CD4-positive, alpha-beta memory T cell (primary cell): ENCODE data around the gene EPHB1. TPM values are rescaled to one million over a fixed set of nuclear protein-coding genes. Genes with fewer than 3 reads are reported as not detected.

Experiments
- CTCF ChIA-PET: fragments of 350-600 bp; sonication (Branson Sonifier 250); formaldehyde crosslinking; loops from one replicate; lab custom pipeline; 2021; ENCODE audit warnings: inconsistent platforms; ENCODE audit not compliant: partially characterized antibody; lab: Charles Lee
- POLR2A ChIA-PET: fragments of 350-600 bp; sonication (Branson Sonifier 250); formaldehyde crosslinking; loops from one replicate; lab custom pipeline; 2021; ENCODE audit not compliant: partially characterized antibody; lab: Charles Lee
- DNase-seq, 5 donors: peaks; one replicate each; pipeline versions ENCODE4 v3.0.0 to v3.0.0-alpha.2; 2020 to 2022; ENCODE audit warnings: mixed read lengths in 1 of 5
- H3K27ac ChIP-seq: one replicate; pipeline ENCODE4 v1.7.0; 2013; ENCODE audit warnings: low read depth, low read length
- H3K27me3 ChIP-seq: 2 replicates; pipeline ENCODE4 v1.7.0; 2013; ENCODE audit warnings: mild to moderate bottlenecking, low read length, moderate library complexity; ENCODE audit not compliant: insufficient read depth
- H3K36me3 ChIP-seq: 2 replicates; pipeline ENCODE4 v1.7.0; 2013; ENCODE audit warnings: mild to moderate bottlenecking, low read length, moderate library complexity; ENCODE audit not compliant: insufficient read depth
- H3K4me1 ChIP-seq: 2 replicates; pipeline ENCODE4 v1.7.0; 2013; ENCODE audit warnings: mild to moderate bottlenecking, low read length, moderate library complexity; ENCODE audit not compliant: insufficient read depth
- H3K4me3 ChIP-seq, 2 donors: one replicate each; pipeline ENCODE4 v1.7.0; 2013; ENCODE audit warnings: low read length in 2 of 2, mild to moderate bottlenecking in 1 of 2
- H3K9me3 ChIP-seq, 2 donors: one replicate each; pipeline ENCODE4 v1.7.0; 2013; ENCODE audit warnings: low read length in 2 of 2, control low read depth in 1 of 2; ENCODE audit not compliant: control insufficient read depth in 1 of 2
- H3K27ac Mint-ChIP-seq, 7 donors: one replicate each; pipeline ENCODE4 v1.8.0; 2020 to 2021; ENCODE audit warnings: mixed read lengths in 7 of 7, mild to moderate bottlenecking in 6 of 7, inconsistent platforms in 3 of 7, moderate library complexity in 3 of 7
- H3K27me3 Mint-ChIP-seq, 2 donors: one replicate each; pipeline ENCODE4 v1.8.0; 2020 to 2021; ENCODE audit warnings: mixed read lengths in 2 of 2
- H3K36me3 Mint-ChIP-seq, 2 donors: one replicate each; pipeline ENCODE4 v1.8.0; 2020 to 2021; ENCODE audit warnings: mixed read lengths in 2 of 2, inconsistent platforms in 1 of 2, mild to moderate bottlenecking in 1 of 2
- H3K4me1 Mint-ChIP-seq, 4 donors: one replicate each; pipeline ENCODE4 v1.8.0; 2020 to 2021; ENCODE audit warnings: mixed read lengths in 4 of 4, mild to moderate bottlenecking in 1 of 4
- H3K4me3 Mint-ChIP-seq, 8 donors: one replicate each; pipeline ENCODE4 v1.8.0; 2020 to 2021; ENCODE audit warnings: mixed read lengths in 8 of 8, mild to moderate bottlenecking in 7 of 8, moderate library complexity in 6 of 8, inconsistent platforms in 3 of 8
- H3K9me3 Mint-ChIP-seq, 8 donors: one replicate each; pipeline ENCODE4 v1.8.0; 2020 to 2021; ENCODE audit warnings: mixed read lengths in 8 of 8, mild to moderate bottlenecking in 5 of 8, inconsistent platforms in 3 of 8, moderate library complexity in 1 of 8
- intact Hi-C: fragments of 100-400 bp; cut with micrococcal nuclease; formaldehyde crosslinking; loops from one replicate; pipeline ENCODE4 v1.15.1; 2023
- polyA plus RNA-seq, 2 donors: library from polyadenylated mRNA; unstranded; fragments of 300-500 nt; fragmentation: Illumina TruSeq; gene quantifications; one replicate each; pipeline ENCODE4 v1.2.3, GENCODE V29; 2021
- total RNA-seq, 2 experiments: library from RNA; stranded (reverse); gene quantifications; one replicate each; pipeline ENCODE4 v1.2.3, GENCODE V29; 2021

Gene EPHB1
- total and polyA plus RNA-seq, 4 experiments from 2014 or later = 0.30 to 0.69 (median 0.43) TPM; not detected in 1

DNA sequence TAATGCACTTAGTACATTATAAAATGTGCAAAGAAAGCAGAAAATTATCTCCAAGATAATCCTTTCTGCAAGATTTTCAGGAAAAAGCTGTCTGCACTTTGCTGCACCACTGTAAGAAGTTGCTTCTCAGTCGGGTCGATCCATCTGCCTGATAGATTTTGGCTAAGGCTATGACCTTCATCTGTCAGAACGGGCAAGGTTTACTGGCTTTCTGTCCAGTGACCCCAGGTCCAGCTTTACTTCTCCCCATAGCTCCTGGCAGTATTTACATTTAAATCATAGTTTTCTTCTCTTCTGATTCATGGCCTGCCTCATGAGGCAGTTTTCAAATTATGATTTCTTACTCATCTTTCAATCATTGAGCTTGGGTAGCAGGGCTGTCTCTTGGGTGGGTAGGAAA, 422.7 kb downstream of the EPHB1 start:
- Mint-ChIP-seq H3K27me3 (peaks cover 0 to 2% of the 10 kb centered on the region in 2 donors), H3K36me3 (no peaks in the 10 kb centered on the region), H3K9me3 (peaks cover 0 to 9% (median 2%) of the 10 kb centered on the region in 8 donors), H3K4me3 (no peak overlapping the region), H3K27ac (no peak overlapping the region), H3K4me1 (no peaks in the 10 kb centered on the region)
- Histone ChIP-seq H3K4me1 (no peaks in the 10 kb centered on the region), H3K36me3 (no peaks in the 10 kb centered on the region), H3K27me3 (no peaks in the 10 kb centered on the region), H3K4me3 (no peak overlapping the region), H3K27ac (no peak overlapping the region), H3K9me3 (no peaks in the 10 kb centered on the region)
- DNase-seq = no peak
- intact Hi-C loops = no loop called here
- CTCF ChIA-PET = interaction anchor here (1.0 kb wide), 1 partner anchor 9 kb away, joined by 3 read pairs; no protein-coding TSS in a partner anchor
- POLR2A ChIA-PET = no interaction called here

DNA sequence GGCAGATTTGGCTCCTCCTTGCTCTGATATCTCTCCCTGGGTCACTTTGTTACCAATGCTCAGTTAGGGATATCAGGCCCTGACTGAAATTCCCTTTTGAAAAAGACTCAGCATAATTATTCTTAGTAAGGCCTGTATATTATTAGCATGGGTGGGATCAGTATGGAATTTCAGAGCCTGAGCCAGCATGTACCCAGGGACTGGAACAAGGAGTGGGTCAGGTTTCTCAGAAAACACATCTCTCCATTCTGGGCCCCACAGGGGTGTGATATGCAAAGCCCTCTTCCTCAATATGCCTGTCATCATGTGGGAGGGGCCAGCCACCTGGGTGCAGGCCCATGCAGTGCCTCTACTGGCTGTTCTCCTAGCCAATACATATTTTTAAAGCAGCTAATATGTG, 423.2 kb downstream of the EPHB1 start:
- H3K4me1 ChIP-seq = no peaks in the 10 kb centered on the region
- no peaks in the 10 kb centered on the region for H3K27me3 ChIP-seq
- no peaks in the 10 kb centered on the region for H3K9me3 ChIP-seq
- POLR2A ChIA-PET = no interaction called here
- Mint-ChIP-seq H3K4me3 (no peak overlapping the region), H3K27me3 (peaks cover 0 to 2% of the 10 kb centered on the region in 2 donors), H3K4me1 (no peaks in the 10 kb centered on the region), H3K27ac (no peak overlapping the region), H3K9me3 (peaks cover 0 to 9% (median 2%) of the 10 kb centered on the region in 8 donors), H3K36me3 (no peaks in the 10 kb centered on the region)
- H3K36me3 ChIP-seq = no peaks in the 10 kb centered on the region
- H3K4me3 ChIP-seq = no peak overlapping the region
- DNase-seq = no peak
- intact Hi-C loops = no loop called here
- no peak overlapping the region for H3K27ac ChIP-seq
- CTCF ChIA-PET = interaction anchor here (1.0 kb wide), 1 partner anchor 9 kb away, joined by 3 read pairs; no protein-coding TSS in a partner anchor

DNA sequence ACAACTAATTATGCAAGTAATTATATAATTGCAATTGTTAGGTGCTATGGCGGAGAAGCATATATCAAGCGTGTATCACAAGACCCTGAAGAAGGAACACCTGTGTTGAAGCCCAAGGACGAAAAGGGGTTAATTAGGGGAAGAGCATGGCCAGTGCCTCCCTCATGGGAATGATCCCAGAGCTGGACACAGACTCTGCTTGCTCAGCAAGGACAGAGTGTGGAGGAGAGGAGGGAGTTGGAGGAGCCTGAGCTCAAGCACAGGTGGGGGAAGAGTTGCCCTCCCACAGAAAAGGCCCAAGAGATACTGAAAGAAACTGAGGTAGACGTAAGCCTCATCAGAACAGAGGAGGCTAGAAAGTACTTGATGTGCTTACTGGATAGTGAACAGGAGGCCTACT, 423.7 kb downstream of the EPHB1 start:
- Mint-ChIP-seq H3K9me3 (peaks cover 0 to 9% (median 2%) of the 10 kb centered on the region in 8 donors), H3K4me1 (no peaks in the 10 kb centered on the region), H3K4me3 (no peak overlapping the region), H3K36me3 (no peaks in the 10 kb centered on the region), H3K27me3 (peaks cover 0 to 2% of the 10 kb centered on the region in 2 donors), H3K27ac (no peak overlapping the region)
- H3K27ac ChIP-seq = no peak overlapping the region
- no peak for DNase-seq
- no peaks in the 10 kb centered on the region for H3K9me3 ChIP-seq
- ChIA-PET POLR2A (no interaction called here), CTCF (no interaction called here)
- no peaks in the 10 kb centered on the region for H3K27me3 ChIP-seq
- H3K36me3 ChIP-seq = no peaks in the 10 kb centered on the region
- H3K4me1 ChIP-seq = no peaks in the 10 kb centered on the region
- H3K4me3 ChIP-seq = no peak overlapping the region
- intact Hi-C loops = no loop called here

DNA sequence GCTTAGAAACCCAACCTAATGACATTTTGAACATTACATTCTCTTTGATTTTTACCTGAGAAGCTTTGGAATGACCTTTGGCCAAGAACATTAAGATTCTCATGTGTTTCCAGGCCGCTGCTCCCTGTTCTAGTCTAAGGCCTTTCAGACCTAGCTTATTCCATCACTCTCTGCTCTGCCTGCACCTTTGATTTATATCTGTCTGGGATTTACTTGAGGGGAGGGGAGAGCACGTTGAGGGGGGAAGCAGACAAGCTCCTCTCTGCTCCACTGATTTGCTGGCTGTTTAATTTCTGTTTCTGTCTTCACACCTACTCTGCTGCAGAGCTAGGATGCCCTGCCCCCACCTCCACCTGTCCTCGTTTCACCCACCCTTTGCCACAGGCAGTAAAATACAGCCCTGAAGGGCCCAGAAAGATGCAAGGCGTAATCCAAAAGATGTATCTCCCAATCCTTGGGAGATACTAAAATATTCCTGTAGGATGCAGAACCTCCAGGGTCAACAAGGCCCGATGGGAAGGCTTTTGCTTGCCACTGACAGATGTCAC, 429.8 kb downstream of the EPHB1 start:
- Histone ChIP-seq H3K4me3 (no peak overlapping the region), H3K9me3 (no peaks in the 10 kb centered on the region), H3K4me1 (no peaks in the 10 kb centered on the region), H3K36me3 (no peaks in the 10 kb centered on the region), H3K27me3 (no peaks in the 10 kb centered on the region), H3K27ac (no peak overlapping the region)
- ChIA-PET POLR2A (no interaction called here), CTCF (no interaction called here)
- intact Hi-C loops = no loop called here
- DNase-seq = no peak
- Mint-ChIP-seq H3K27ac (no peak overlapping the region), H3K9me3 (peaks cover 0 to 3% (median 0%) of the 10 kb centered on the region in 8 donors), H3K4me1 (peaks cover 0 to 3% (median 0%) of the 10 kb centered on the region in 4 donors), H3K4me3 (no peak overlapping the region), H3K27me3 (no peaks in the 10 kb centered on the region), H3K36me3 (no peaks in the 10 kb centered on the region)

DNA sequence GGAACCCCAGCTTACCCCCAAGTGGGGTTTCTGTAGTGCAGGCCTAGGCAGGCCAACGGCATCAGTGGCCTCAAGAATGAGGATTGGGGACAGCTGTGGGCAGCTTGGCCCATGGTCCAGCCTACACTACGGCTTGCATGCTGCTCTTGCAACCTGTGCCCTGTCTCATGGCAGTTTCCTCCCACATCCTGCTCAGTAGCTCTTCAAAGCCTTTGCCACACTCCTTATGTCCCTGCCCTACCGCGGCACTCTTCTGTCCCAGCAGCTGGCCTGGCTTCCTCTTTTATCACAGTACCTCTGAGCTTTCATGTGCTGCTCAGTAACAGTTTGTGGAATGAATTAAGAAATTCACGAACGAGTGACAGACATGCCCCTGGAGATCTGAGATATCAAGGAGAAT, 431.0 kb downstream of the EPHB1 start:
- intact Hi-C loops = no loop called here
- no peaks in the 10 kb centered on the region for H3K9me3 ChIP-seq
- no peaks in the 10 kb centered on the region for H3K36me3 Mint-ChIP-seq
- no peak overlapping the region for H3K27ac ChIP-seq
- no peak overlapping the region for H3K4me3 Mint-ChIP-seq
- H3K27ac Mint-ChIP-seq = no peak overlapping the region
- no peak for DNase-seq
- peaks cover 0 to 2% of the 10 kb centered on the region in 2 donors for H3K27me3 Mint-ChIP-seq
- no peaks in the 10 kb centered on the region for H3K36me3 ChIP-seq
- peaks cover 0 to 3% (median 0%) of the 10 kb centered on the region in 4 donors for H3K4me1 Mint-ChIP-seq
- H3K4me1 ChIP-seq = no peaks in the 10 kb centered on the region
- CTCF ChIA-PET = no interaction called here
- no peak overlapping the region for H3K4me3 ChIP-seq
- peaks cover 0 to 3% (median 0%) of the 10 kb centered on the region in 8 donors for H3K9me3 Mint-ChIP-seq
- H3K27me3 ChIP-seq = no peaks in the 10 kb centered on the region
- POLR2A ChIA-PET = no interaction called here

DNA sequence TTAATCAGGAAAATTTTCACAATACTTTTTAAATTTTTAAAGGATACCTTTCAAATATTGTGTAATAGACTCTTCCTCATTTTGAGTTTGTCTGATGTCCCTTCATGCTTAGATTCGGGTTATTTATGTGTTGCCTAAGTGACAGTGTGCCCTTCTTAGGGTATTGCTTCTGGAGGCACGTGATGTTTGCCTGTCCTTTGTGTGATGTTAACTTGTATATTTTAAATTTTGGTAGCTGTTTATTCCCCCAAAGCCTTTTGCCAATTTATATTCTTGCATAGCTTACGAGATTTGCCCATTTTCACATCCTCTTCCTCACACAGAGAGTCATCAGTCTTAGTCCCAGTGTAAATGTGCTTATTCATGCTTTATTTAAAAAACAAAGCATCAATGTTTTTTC, 433.1 kb downstream of the EPHB1 start:
- DNase-seq = no peak
- H3K4me1 ChIP-seq = no peaks in the 10 kb centered on the region
- CTCF ChIA-PET = no interaction called here

DNA sequence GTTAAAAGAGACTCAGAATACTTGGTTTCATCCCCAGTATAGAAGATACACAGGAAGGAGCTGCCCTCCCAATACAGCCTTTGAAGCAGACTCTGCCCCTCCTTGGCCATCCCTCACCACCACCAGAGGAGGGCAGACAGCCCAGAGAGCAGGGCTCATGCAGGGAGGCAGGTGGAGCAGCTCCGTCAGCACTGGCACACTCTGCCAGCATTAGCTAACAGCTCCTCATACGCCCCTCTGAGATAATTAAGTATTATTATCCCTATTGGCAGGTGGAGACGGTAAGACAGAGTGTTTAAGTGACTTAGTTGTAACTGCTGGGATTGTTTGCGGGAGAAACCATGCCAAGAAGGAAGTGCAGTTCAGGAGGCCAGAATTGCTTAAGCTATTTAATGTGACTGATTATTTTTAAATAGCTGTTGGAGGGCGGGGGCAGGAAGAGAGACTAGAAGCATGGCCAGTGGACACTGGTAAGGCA, 434.0 kb downstream of the EPHB1 start:
- intact Hi-C loops = no loop called here
- H3K4me3 Mint-ChIP-seq = no peak overlapping the region
- no peak overlapping the region for H3K27ac Mint-ChIP-seq
- peaks cover 0 to 3% (median 0%) of the 10 kb centered on the region in 4 donors for H3K4me1 Mint-ChIP-seq
- Histone ChIP-seq H3K4me3 (no peak overlapping the region), H3K9me3 (no peaks in the 10 kb centered on the region), H3K27me3 (no peaks in the 10 kb centered on the region), H3K27ac (no peak overlapping the region), H3K36me3 (no peaks in the 10 kb centered on the region), H3K4me1 (no peaks in the 10 kb centered on the region)
- H3K27me3 Mint-ChIP-seq = peaks cover 0 to 2% of the 10 kb centered on the region in 2 donors
- POLR2A ChIA-PET = no interaction called here
- no peak for DNase-seq
- H3K9me3 Mint-ChIP-seq = peaks cover 0 to 7% (median 0%) of the 10 kb centered on the region in 8 donors
- no peaks in the 10 kb centered on the region for H3K36me3 Mint-ChIP-seq
- CTCF ChIA-PET = no interaction called here

More for the DNA sequence above, 433.1 kb downstream of the EPHB1 start:
- no peak overlapping the region for H3K4me3 ChIP-seq
- Mint-ChIP-seq H3K36me3 (no peaks in the 10 kb centered on the region), H3K4me3 (no peak overlapping the region), H3K4me1 (peaks cover 0 to 3% (median 0%) of the 10 kb centered on the region in 4 donors), H3K9me3 (peaks cover 0 to 7% (median 0%) of the 10 kb centered on the region in 8 donors), H3K27me3 (peaks cover 0 to 2% of the 10 kb centered on the region in 2 donors), H3K27ac (no peak overlapping the region)
- POLR2A ChIA-PET = no interaction called here
- H3K9me3 ChIP-seq = no peaks in the 10 kb centered on the region
- H3K27me3 ChIP-seq = no peaks in the 10 kb centered on the region
- H3K27ac ChIP-seq = no peak overlapping the region
- H3K36me3 ChIP-seq = no peaks in the 10 kb centered on the region
- intact Hi-C loops = no loop called here
